GM20000 (cell line): ENCODE data around the gene GBX2.

Experiments used
- DNase-seq: peaks from one replicate; pipeline ENCODE4 v3.0.0; 2012; ENCODE audit warnings: low spot score
- TF ChIP-seq, protein P1 (sequence below): IDR thresholded peaks from 2 replicates; pipeline ENCODE4 v1.5.1; 2012; ENCODE audit warnings: mild to moderate bottlenecking, control low read depth; ENCODE audit errors: extremely low read depth, missing control alignments

GBX2 gene

DNA sequence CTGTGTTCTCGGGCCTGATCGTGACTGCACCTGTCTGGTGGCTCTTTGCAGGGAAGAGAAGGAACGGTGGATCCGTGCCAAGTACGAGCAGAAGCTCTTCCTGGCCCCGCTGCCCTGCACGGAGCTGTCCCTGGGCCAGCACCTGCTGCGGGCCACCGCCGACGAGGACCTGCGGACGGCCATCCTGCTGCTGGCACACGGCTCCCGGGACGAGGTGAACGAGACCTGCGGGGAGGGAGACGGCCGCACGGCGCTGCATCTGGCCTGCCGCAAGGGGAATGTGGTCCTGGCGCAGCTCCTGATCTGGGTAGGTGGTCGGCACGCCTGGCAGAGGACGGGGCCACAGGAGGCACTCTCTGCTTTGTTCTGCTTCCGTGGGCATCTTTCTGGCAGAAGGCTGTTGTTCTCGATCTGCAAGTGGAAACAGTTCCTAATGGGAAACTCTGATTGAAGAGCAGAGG, 48.0 kb downstream of the GBX2 start:
- DNase-seq, result no peak

DNA sequence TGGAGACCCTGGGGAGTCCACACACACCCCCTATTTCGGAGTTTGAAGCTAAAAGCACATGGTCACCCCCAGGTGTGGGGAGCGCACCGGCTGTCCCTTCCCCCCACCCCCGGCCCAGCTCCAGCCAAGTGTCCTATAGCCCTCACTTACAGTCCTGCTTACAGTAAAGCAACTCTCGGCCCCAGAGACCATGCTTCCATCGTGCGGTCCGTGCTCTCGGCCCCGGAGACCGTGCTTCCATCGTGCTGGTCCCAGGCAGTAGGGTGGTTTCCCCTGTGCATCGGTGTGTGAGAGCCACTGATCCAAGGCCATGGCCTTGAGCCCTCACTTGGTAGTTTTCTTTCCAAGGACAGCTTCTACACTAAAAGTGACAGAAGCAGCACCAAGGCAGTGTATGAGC, 48.7 kb downstream of the GBX2 start:
- TF ChIP-seq, protein P1, sequence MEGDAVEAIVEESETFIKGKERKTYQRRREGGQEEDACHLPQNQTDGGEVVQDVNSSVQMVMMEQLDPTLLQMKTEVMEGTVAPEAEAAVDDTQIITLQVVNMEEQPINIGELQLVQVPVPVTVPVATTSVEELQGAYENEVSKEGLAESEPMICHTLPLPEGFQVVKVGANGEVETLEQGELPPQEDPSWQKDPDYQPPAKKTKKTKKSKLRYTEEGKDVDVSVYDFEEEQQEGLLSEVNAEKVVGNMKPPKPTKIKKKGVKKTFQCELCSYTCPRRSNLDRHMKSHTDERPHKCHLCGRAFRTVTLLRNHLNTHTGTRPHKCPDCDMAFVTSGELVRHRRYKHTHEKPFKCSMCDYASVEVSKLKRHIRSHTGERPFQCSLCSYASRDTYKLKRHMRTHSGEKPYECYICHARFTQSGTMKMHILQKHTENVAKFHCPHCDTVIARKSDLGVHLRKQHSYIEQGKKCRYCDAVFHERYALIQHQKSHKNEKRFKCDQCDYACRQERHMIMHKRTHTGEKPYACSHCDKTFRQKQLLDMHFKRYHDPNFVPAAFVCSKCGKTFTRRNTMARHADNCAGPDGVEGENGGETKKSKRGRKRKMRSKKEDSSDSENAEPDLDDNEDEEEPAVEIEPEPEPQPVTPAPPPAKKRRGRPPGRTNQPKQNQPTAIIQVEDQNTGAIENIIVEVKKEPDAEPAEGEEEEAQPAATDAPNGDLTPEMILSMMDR, result no peak
- DNase-seq, result no peak

More for the DNA sequence above, 48.0 kb downstream of the GBX2 start:
- TF ChIP-seq, protein P1, result no peak

DNA sequence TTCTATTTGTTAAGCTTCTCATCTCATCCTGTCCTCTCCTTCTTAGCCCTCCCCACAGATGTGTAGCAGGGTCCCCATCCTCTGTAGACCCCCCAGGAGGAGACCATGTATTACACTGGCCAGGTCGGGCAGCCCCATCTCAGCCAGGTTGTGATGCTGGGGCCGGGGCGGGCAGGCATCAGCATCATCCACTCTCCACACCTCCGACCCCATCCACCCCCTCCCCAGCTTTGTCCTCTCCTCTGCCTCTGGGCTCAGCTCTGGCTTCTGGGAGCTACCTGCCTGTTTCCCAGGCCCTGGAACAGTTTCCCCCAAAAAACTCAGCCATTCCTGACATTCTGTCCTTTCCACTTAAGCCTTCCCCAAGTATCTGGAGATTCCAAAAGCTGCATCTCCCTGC, 49.2 kb downstream of the GBX2 start:
- no peak for DNase-seq

DNA sequence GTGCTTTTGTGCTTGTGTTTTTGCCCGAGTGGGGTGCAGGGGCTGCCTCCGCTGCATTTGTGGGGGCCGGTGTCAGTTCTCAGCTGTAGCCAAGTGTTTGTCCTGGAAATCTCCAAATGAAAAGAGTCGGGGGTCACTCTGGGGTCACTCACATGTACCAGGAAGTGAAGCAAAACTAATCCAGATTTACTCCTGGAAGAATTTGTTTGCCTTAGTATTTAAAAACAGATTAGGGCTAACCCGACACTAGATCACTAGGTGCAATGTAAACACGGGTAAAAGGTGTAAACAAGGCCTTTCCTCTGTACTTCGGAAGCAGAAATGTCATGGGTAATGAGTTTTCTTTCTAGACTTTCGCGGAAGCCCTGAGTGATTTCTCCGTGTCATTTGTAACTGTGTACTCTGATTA, 50.3 kb downstream of the GBX2 start:
- DNase-seq, result no peak
- TF ChIP-seq, protein P1, result no peak

More for the DNA sequence above, 49.2 kb downstream of the GBX2 start:
- TF ChIP-seq, protein P1, result no peak

DNA sequence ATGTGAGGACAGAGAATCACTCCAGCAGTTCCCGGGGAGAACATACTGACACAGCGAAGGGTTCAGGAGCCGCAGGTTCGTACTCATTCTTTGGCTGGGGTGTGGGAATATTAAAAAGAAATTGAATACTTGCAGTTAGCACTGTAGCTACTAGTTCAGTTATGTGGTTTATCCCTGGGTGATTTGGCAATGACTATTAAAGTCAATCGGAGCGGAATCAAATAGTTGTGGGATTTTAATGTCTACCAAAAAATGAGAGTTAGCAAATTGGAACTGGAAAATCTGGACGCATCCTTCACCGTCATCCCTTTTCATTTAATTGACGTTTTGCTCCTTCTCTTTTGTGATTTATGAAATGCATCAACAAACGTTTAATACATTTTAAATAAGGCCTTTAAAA, 50.8 kb downstream of the GBX2 start:
- no peak for DNase-seq
- TF ChIP-seq, protein P1, result no peak
